ENCODE data around the gene MIOX. TPM values are rescaled to one million over a fixed set of nuclear protein-coding genes. Genes with fewer than 3 reads are reported as not detected.
A peak's percentile ranks its signal among the peaks of the same experiment; 100 is the strongest.

Gene MIOX
- total RNA-seq, 1 donor from 2014 or later = 0.98 TPM

GRCh38 chr22:50528682-50529415 lies 42.2 kb downstream of the MIOX start:
- Mint-ChIP-seq H3K4me1 (ENCODE audit: low read depth) (peaks cover 19% of the 10 kb centered on the region), H3K27ac (no peak overlapping the region), H3K27me3 (peaks cover 31% of the 10 kb centered on the region), H3K9me3 (ENCODE audit: low read depth) (no peaks in the 10 kb centered on the region), H3K36me3 (ENCODE audit: insufficient read depth) (peaks cover 4% of the 10 kb centered on the region), H3K4me3 (ENCODE audit: low read depth) (no peak overlapping the region)
- no peak for DNase-seq (ENCODE audit: low spot score, unreplicated experiment)
- TF ChIP-seq CTCF (IDR thresholded peaks at IDR 0.05; ENCODE audit: unreplicated experiment) = no peak

- DNase-seq (ENCODE audit: low spot score, unreplicated experiment) = no peak
- Mint-ChIP-seq H3K4me1 (ENCODE audit: low read depth) (peaks cover 19% of the 10 kb centered on the region), H3K9me3 (ENCODE audit: low read depth) (no peaks in the 10 kb centered on the region), H3K36me3 (ENCODE audit: insufficient read depth) (peaks cover 3% of the 10 kb centered on the region), H3K27me3 (peaks cover 36% of the 10 kb centered on the region), H3K4me3 (ENCODE audit: low read depth) (no peak overlapping the region), H3K27ac (no peak overlapping the region)
- TF ChIP-seq CTCF (IDR thresholded peaks at IDR 0.05; ENCODE audit: unreplicated experiment) = no peak
Observed at GRCh38 chr22:50529416-50529896, 42.8 kb downstream of the MIOX start.

GRCh38 chr22:50529897-50530579 lies 43.4 kb downstream of the MIOX start, which contains the start of gene TYMP:
Gene TYMP (minus strand): TSS chr22:50530012. CDS start chr22:50529709, 303 bp downstream.
- no peak for TF ChIP-seq CTCF (IDR thresholded peaks at IDR 0.05; ENCODE audit: unreplicated experiment)
- Mint-ChIP-seq H3K27me3 (peaks cover 39% of the 10 kb centered on the region), H3K4me3 (ENCODE audit: low read depth) (no peak within 1 kb of the TSS)

GRCh38 chr22:50530580-50530876 lies 43.9 kb downstream of the MIOX start:
- Mint-ChIP-seq H3K4me1 (ENCODE audit: low read depth) (peaks cover 14% of the 10 kb centered on the region), H3K27me3 (peaks cover 39% of the 10 kb centered on the region), H3K9me3 (ENCODE audit: low read depth) (no peaks in the 10 kb centered on the region), H3K27ac (no peak overlapping the region), H3K4me3 (ENCODE audit: low read depth) (no peak overlapping the region), H3K36me3 (ENCODE audit: insufficient read depth) (no peaks in the 10 kb centered on the region)
- no peak for TF ChIP-seq CTCF (IDR thresholded peaks at IDR 0.05; ENCODE audit: unreplicated experiment)
- DNase-seq (ENCODE audit: low spot score, unreplicated experiment) = no peak

More at GRCh38 chr22:50529897-50530579, 43.4 kb downstream of the MIOX start, which contains the start of gene TYMP:
- Mint-ChIP-seq H3K27ac (no peak within 1 kb of the TSS), H3K4me1 (ENCODE audit: low read depth) (peaks cover 14% of the 10 kb centered on the region), H3K9me3 (ENCODE audit: low read depth) (no peaks in the 10 kb centered on the region), H3K36me3 (ENCODE audit: insufficient read depth) (no peaks in the 10 kb centered on the region)
- DNase-seq (ENCODE audit: low spot score, unreplicated experiment) = no peak

- no peak for DNase-seq (ENCODE audit: low spot score, unreplicated experiment)
- TF ChIP-seq CTCF (IDR thresholded peaks at IDR 0.05; ENCODE audit: unreplicated experiment) = no peak
- peaks cover 39% of the 10 kb centered on the region for H3K27me3 Mint-ChIP-seq
- H3K36me3 Mint-ChIP-seq (ENCODE audit: insufficient read depth) = no peaks in the 10 kb centered on the region
- H3K9me3 Mint-ChIP-seq (ENCODE audit: low read depth) = no peaks in the 10 kb centered on the region
- H3K27ac Mint-ChIP-seq = no peak overlapping the region
- H3K4me3 Mint-ChIP-seq (ENCODE audit: low read depth) = peak overlapping the region; percentile 26
- peaks cover 14% of the 10 kb centered on the region for H3K4me1 Mint-ChIP-seq (ENCODE audit: low read depth)
Observed at GRCh38 chr22:50530877-50531545, 44.4 kb downstream of the MIOX start.
